ENCODE results near the gene SHISAL2A.

Gene SHISAL2A

GRCh38 chr1:52662645-52663313, 29.8 kb downstream of the SHISAL2A start:
- no peak for ATAC-seq
- TF ChIP-seq ISL1 (CRISPR knock-in tag; IDR thresholded peaks at IDR 0.05) (no peak), ZNF70 (CRISPR knock-in tag; IDR thresholded peaks at IDR 0.05) (no peak), CSDC2 (CRISPR knock-in tag; IDR thresholded peaks at IDR 0.05) (no peak), ZNF8 (CRISPR knock-in tag; IDR thresholded peaks at IDR 0.05) (no peak)

- TF ChIP-seq TOX (CRISPR knock-in tag; IDR thresholded peaks at IDR 0.05; ENCODE audit: borderline replicate concordance) (no peak), TSHZ2 (CRISPR knock-in tag; IDR thresholded peaks at IDR 0.05) (no peak), TCF4 (CRISPR knock-in tag; IDR thresholded peaks at IDR 0.05; ENCODE audit: borderline replicate concordance) (no peak), ZFP30 (CRISPR knock-in tag; IDR thresholded peaks at IDR 0.05) (no peak), OSR1 (CRISPR knock-in tag; IDR thresholded peaks at IDR 0.05) (no peak), ZC3H10 (CRISPR knock-in tag; IDR thresholded peaks at IDR 0.05) (no peak), CREB5 (CRISPR knock-in tag; IDR thresholded peaks at IDR 0.05; ENCODE audit: low read depth) (no peak), ISL1 (CRISPR knock-in tag; IDR thresholded peaks at IDR 0.05) (no peak)
- TF ChIP-seq, protein P1, sequence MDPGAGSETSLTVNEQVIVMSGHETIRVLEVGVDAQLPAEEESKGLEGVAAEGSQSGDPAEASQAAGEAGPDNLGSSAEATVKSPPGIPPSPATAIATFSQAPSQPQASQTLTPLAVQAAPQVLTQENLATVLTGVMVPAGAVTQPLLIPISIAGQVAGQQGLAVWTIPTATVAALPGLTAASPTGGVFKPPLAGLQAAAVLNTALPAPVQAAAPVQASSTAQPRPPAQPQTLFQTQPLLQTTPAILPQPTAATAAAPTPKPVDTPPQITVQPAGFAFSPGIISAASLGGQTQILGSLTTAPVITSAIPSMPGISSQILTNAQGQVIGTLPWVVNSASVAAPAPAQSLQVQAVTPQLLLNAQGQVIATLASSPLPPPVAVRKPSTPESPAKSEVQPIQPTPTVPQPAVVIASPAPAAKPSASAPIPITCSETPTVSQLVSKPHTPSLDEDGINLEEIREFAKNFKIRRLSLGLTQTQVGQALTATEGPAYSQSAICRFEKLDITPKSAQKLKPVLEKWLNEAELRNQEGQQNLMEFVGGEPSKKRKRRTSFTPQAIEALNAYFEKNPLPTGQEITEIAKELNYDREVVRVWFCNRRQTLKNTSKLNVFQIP (CRISPR knock-in tag; IDR thresholded peaks at IDR 0.05; ENCODE audit: borderline replicate concordance, low read depth) = no peak
- ATAC-seq = no peak
Measured at GRCh38 chr1:52663716-52664115, 30.7 kb downstream of the SHISAL2A start.

GRCh38 chr1:52665006-52665941, 32.3 kb downstream of the SHISAL2A start:
- no peak for TF ChIP-seq ZNF565 (CRISPR knock-in tag; conservative IDR thresholded peaks at IDR 0.05; ENCODE audit: low read depth)
- no peak for TF ChIP-seq ESRRG (CRISPR knock-in tag; IDR thresholded peaks at IDR 0.05)
- TF ChIP-seq, protein P2, sequence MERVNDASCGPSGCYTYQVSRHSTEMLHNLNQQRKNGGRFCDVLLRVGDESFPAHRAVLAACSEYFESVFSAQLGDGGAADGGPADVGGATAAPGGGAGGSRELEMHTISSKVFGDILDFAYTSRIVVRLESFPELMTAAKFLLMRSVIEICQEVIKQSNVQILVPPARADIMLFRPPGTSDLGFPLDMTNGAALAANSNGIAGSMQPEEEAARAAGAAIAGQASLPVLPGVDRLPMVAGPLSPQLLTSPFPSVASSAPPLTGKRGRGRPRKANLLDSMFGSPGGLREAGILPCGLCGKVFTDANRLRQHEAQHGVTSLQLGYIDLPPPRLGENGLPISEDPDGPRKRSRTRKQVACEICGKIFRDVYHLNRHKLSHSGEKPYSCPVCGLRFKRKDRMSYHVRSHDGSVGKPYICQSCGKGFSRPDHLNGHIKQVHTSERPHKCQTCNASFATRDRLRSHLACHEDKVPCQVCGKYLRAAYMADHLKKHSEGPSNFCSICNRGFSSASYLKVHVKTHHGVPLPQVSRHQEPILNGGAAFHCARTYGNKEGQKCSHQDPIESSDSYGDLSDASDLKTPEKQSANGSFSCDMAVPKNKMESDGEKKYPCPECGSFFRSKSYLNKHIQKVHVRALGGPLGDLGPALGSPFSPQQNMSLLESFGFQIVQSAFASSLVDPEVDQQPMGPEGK (CRISPR knock-in tag; IDR thresholded peaks at IDR 0.05; ENCODE audit: borderline replicate concordance) = no peak
- TF ChIP-seq, protein P1 (CRISPR knock-in tag; IDR thresholded peaks at IDR 0.05; ENCODE audit: borderline replicate concordance, low read depth) = no peak
- TF ChIP-seq, protein P3, sequence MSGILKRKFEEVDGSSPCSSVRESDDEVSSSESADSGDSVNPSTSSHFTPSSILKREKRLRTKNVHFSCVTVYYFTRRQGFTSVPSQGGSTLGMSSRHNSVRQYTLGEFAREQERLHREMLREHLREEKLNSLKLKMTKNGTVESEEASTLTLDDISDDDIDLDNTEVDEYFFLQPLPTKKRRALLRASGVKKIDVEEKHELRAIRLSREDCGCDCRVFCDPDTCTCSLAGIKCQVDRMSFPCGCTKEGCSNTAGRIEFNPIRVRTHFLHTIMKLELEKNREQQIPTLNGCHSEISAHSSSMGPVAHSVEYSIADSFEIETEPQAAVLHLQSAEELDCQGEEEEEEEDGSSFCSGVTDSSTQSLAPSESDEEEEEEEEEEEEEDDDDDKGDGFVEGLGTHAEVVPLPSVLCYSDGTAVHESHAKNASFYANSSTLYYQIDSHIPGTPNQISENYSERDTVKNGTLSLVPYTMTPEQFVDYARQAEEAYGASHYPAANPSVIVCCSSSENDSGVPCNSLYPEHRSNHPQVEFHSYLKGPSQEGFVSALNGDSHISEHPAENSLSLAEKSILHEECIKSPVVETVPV (CRISPR knock-in tag; IDR thresholded peaks at IDR 0.05) = no peak
- no peak for TF ChIP-seq ZFP30 (CRISPR knock-in tag; IDR thresholded peaks at IDR 0.05)
- no peak for TF ChIP-seq ZC3H10 (CRISPR knock-in tag; IDR thresholded peaks at IDR 0.05)
- no peak for TF ChIP-seq ISL1 (CRISPR knock-in tag; IDR thresholded peaks at IDR 0.05)
- TF ChIP-seq RARB (CRISPR knock-in tag; IDR thresholded peaks at IDR 0.05) = no peak
- TF ChIP-seq BACH2 (CRISPR knock-in tag; IDR thresholded peaks at IDR 0.05; ENCODE audit: borderline replicate concordance) = no peak
- no peak for TF ChIP-seq ARNTL (CRISPR knock-in tag; IDR thresholded peaks at IDR 0.05; ENCODE audit: borderline replicate concordance, low read depth)
- no peak for TF ChIP-seq TSHZ2 (CRISPR knock-in tag; IDR thresholded peaks at IDR 0.05)
- no peak for TF ChIP-seq SNAI2 (CRISPR knock-in tag; IDR thresholded peaks at IDR 0.05)
- ATAC-seq = no peak

Measured in SK-N-SH treated with all-trans-retinoic acid at 6 μM for 48 hours (cell line).